Measurements from ENCODE around the gene RADIL. TPM values are rescaled to one million over a fixed set of nuclear protein-coding genes. Genes with fewer than 3 reads are reported as not detected.

Gene RADIL
- total RNA-seq, 3 donors from 2014 or later (not counting 1 experiment from before 2014, with no cell fraction given), result not detected

GRCh38 chr7:4814433-4814832 lies 69.1 kb downstream of the RADIL start:
- no peaks in the 10 kb centered on the region for H3K9me3 ChIP-seq (ENCODE audit: control insufficient read depth, insufficient read depth, low read length)
- peaks cover 0 to 2% of the 10 kb centered on the region in 2 donors for H3K9me3 Mint-ChIP-seq
- peaks cover 4 to 9% of the 10 kb centered on the region in 2 donors for H3K4me1 Mint-ChIP-seq
- peaks cover 15% of the 10 kb centered on the region for H3K4me1 ChIP-seq (ENCODE audit: control insufficient read depth, insufficient read depth, low read length)
- H3K36me3 ChIP-seq (ENCODE audit: control insufficient read depth, insufficient read depth, low read length), result no peaks in the 10 kb centered on the region
- TF ChIP-seq CTCF (IDR thresholded peaks at IDR 0.05), result no peak
- intact Hi-C loops (cut with micrococcal nuclease), result no loop called here
- ATAC-seq, result peak in 1 of 3 donors; percentile 70
- H3K27ac ChIP-seq (ENCODE audit: low read length), result no peak overlapping the region
- peak overlapping the region; percentile 52 for H3K4me3 Mint-ChIP-seq
- H3K27me3 Mint-ChIP-seq (ENCODE audit: low read depth in 2 of 2), result peaks cover 14 to 21% of the 10 kb centered on the region in 2 donors
- WGBS (ENCODE audit: insufficient coverage), result 9% methylated on average over 14 of the region's 14 CpGs
- no peaks in the 10 kb centered on the region for H3K27me3 ChIP-seq (ENCODE audit: control insufficient read depth, insufficient read depth, low read length)
- H3K36me3 Mint-ChIP-seq, result no peaks in the 10 kb centered on the region
- H3K4me3 ChIP-seq (ENCODE audit: low read length), result no peak overlapping the region
- H3K27ac Mint-ChIP-seq, result no peak overlapping the region
- DNase-seq, result no peak

GRCh38 chr7:4809666-4810065 lies 73.8 kb downstream of the RADIL start:
- intact Hi-C loops (cut with micrococcal nuclease), result no loop called here
- Mint-ChIP-seq H3K9me3 (peaks cover 0 to 2% of the 10 kb centered on the region in 2 donors), H3K27me3 (ENCODE audit: low read depth in 2 of 2) (peaks cover 18 to 20% of the 10 kb centered on the region in 2 donors), H3K36me3 (no peaks in the 10 kb centered on the region), H3K27ac (peak overlapping the region in 1 of 2 donors; percentile 36), H3K4me3 (peak overlapping the region; percentile 87), H3K4me1 (peaks cover 7 to 8% of the 10 kb centered on the region in 2 donors)
- H3K4me1 ChIP-seq (ENCODE audit: control insufficient read depth, insufficient read depth, low read length), result peaks cover 20% of the 10 kb centered on the region
- no peak for DNase-seq
- H3K27ac ChIP-seq (ENCODE audit: low read length), result no peak overlapping the region
- no peaks in the 10 kb centered on the region for H3K36me3 ChIP-seq (ENCODE audit: control insufficient read depth, insufficient read depth, low read length)
- H3K27me3 ChIP-seq (ENCODE audit: control insufficient read depth, insufficient read depth, low read length), result no peaks in the 10 kb centered on the region
- no peaks in the 10 kb centered on the region for H3K9me3 ChIP-seq (ENCODE audit: control insufficient read depth, insufficient read depth, low read length)
- 54% methylated on average over 14 of the region's 14 CpGs for WGBS (ENCODE audit: insufficient coverage)
- H3K4me3 ChIP-seq (ENCODE audit: low read length), result peak overlapping the region; percentile 24
- no peak for ATAC-seq
- TF ChIP-seq CTCF (IDR thresholded peaks at IDR 0.05), result no peak

- H3K9me3 Mint-ChIP-seq, result peaks cover 0 to 2% of the 10 kb centered on the region in 2 donors
- Histone ChIP-seq H3K27me3 (ENCODE audit: control insufficient read depth, insufficient read depth, low read length) (no peaks in the 10 kb centered on the region), H3K9me3 (ENCODE audit: control insufficient read depth, insufficient read depth, low read length) (no peaks in the 10 kb centered on the region), H3K27ac (ENCODE audit: low read length) (no peak overlapping the region), H3K36me3 (ENCODE audit: control insufficient read depth, insufficient read depth, low read length) (no peaks in the 10 kb centered on the region), H3K4me1 (ENCODE audit: control insufficient read depth, insufficient read depth, low read length) (peaks cover 14% of the 10 kb centered on the region), H3K4me3 (ENCODE audit: low read length) (peak overlapping the region; percentile 24)
- peak overlapping the region in 1 of 2 donors; percentile 36 for H3K27ac Mint-ChIP-seq
- H3K27me3 Mint-ChIP-seq (ENCODE audit: low read depth in 2 of 2), result peaks cover 13 to 20% of the 10 kb centered on the region in 2 donors
- peaks cover 2 to 8% of the 10 kb centered on the region in 2 donors for H3K4me1 Mint-ChIP-seq
- no peak for TF ChIP-seq CTCF (IDR thresholded peaks at IDR 0.05)
- peak overlapping the region; percentile 87 for H3K4me3 Mint-ChIP-seq
- 3% methylated on average over 38 of the region's 38 CpGs for WGBS (ENCODE audit: insufficient coverage)
- DNase-seq (peak in 1 of 2 donors; percentile 67), ATAC-seq (peak; percentile 62 to 81 (median 68))
- H3K36me3 Mint-ChIP-seq, result no peaks in the 10 kb centered on the region
- intact Hi-C loops (cut with micrococcal nuclease), result no loop called here
Observed at GRCh38 chr7:4809091-4809591, 74.4 kb downstream of the RADIL start.

- Histone ChIP-seq H3K4me3 (ENCODE audit: low read length) (no peak overlapping the region), H3K36me3 (ENCODE audit: control insufficient read depth, insufficient read depth, low read length) (no peaks in the 10 kb centered on the region), H3K4me1 (ENCODE audit: control insufficient read depth, insufficient read depth, low read length) (peaks cover 14% of the 10 kb centered on the region), H3K27me3 (ENCODE audit: control insufficient read depth, insufficient read depth, low read length) (no peaks in the 10 kb centered on the region), H3K27ac (ENCODE audit: low read length) (no peak overlapping the region), H3K9me3 (ENCODE audit: control insufficient read depth, insufficient read depth, low read length) (no peaks in the 10 kb centered on the region)
- no peak for TF ChIP-seq CTCF (IDR thresholded peaks at IDR 0.05)
- DNase-seq, result no peak
- Mint-ChIP-seq H3K4me3 (peak overlapping the region; percentile 60), H3K27ac (no peak overlapping the region), H3K27me3 (ENCODE audit: low read depth in 2 of 2) (peaks cover 7 to 18% of the 10 kb centered on the region in 2 donors), H3K4me1 (peaks cover 0 to 8% of the 10 kb centered on the region in 2 donors), H3K9me3 (peaks cover 0 to 2% of the 10 kb centered on the region in 2 donors), H3K36me3 (no peaks in the 10 kb centered on the region)
- intact Hi-C loops (cut with micrococcal nuclease), result no loop called here
- 74% methylated on average over 36 of the region's 37 CpGs for WGBS (ENCODE audit: insufficient coverage)
- ATAC-seq, result no peak
Observed at GRCh38 chr7:4808565-4808964, 75.0 kb downstream of the RADIL start.
